Fibroblast of mammary gland (primary cell): Measurements from ENCODE around the gene MID2.
"Not testable (repeated sequence)": the region's sequence is repeated elsewhere in the genome, so short reads cannot be mapped to it uniquely, and the experiment has no call there.

ENCODE experiments used
- DNase-seq: peaks from one replicate; pipeline ENCODE4 v3.0.0-alpha.2; 2010; ENCODE audit warnings: low read depth
- H3K4me3 ChIP-seq: 2 replicates; pipeline ENCODE4 v1.5.1; 2011; ENCODE audit warnings: low read depth, mild to moderate bottlenecking, low read length, moderate library complexity; ENCODE audit not compliant: control insufficient read depth
- TF ChIP-seq, protein P1 (sequence below): conservative IDR thresholded peaks from 2 replicates; pipeline ENCODE4 v1.5.1; 2011; ENCODE audit warnings: low read depth, low read length, inconsistent platforms; ENCODE audit not compliant: control insufficient read depth, insufficient read depth

The MID2 gene

GRCh38 chrX:107805179-107805578, 20.5 kb upstream of the MID2 start:
- H3K4me3 ChIP-seq: no peak overlapping the region
- TF ChIP-seq, protein P1, sequence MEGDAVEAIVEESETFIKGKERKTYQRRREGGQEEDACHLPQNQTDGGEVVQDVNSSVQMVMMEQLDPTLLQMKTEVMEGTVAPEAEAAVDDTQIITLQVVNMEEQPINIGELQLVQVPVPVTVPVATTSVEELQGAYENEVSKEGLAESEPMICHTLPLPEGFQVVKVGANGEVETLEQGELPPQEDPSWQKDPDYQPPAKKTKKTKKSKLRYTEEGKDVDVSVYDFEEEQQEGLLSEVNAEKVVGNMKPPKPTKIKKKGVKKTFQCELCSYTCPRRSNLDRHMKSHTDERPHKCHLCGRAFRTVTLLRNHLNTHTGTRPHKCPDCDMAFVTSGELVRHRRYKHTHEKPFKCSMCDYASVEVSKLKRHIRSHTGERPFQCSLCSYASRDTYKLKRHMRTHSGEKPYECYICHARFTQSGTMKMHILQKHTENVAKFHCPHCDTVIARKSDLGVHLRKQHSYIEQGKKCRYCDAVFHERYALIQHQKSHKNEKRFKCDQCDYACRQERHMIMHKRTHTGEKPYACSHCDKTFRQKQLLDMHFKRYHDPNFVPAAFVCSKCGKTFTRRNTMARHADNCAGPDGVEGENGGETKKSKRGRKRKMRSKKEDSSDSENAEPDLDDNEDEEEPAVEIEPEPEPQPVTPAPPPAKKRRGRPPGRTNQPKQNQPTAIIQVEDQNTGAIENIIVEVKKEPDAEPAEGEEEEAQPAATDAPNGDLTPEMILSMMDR: no peak
- DNase-seq: no peak

DNA sequence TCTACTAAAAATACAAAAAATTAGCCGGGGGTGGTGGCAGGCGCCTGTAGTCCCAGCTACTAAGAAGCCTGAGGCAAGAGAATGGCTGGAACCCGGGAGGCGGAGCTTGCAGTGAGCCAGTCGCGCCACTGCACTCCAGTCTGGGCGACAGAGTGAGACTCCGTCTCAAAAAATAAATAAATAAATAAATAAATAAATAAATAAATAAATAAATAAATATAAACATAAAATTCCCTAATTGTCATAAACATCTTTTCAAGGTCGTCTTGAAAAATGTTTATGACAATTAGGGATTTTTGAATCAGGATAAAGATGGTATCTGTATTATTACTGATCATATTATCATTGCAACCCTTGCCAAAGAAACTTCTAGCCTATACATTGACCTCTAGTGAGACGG, 15.6 kb upstream of the MID2 start:
- not testable (repeated sequence) for DNase-seq, H3K4me3 ChIP-seq

DNA sequence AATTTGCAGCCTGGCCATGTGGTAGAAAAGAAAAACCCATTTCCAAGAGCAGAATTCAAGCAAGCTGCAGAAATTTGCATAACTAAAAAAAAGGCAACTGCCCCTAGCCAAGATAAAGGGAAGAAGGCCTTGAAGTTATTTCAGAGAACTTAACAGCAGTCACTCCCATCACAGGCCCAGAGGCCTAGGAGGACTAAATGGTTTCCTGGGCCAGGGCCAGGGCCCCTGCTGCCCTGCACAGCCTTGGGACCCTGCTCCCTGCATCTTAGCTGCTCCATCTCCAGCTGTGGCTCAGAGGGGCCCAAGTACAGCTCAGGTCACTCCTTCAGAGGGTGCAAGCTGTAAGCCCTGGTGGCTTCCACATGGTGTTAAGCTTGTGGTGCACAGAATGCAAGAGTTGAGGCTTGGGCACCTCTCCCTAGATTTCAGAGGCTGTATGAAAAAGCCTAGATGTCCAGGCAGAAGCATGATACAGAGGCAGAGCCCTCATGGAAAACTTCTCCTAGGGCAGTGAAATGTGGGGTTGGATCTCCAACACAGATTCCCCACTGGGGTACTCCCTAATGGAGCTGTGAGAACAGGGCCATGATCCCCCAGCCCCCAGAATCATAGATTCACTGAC, 6.7 kb upstream of the MID2 start:
- H3K4me3 ChIP-seq: no peak overlapping the region
- TF ChIP-seq, protein P1: no peak
- no peak for DNase-seq

GRCh38 chrX:107823042-107823441, 2.6 kb upstream of the MID2 start:
- H3K4me3 ChIP-seq: no peak overlapping the region
- TF ChIP-seq, protein P1: no peak
- DNase-seq: no peak

- TF ChIP-seq, protein P1: no peak
- peak; percentile 86 for DNase-seq
- no peak overlapping the region for H3K4me3 ChIP-seq
Observed at GRCh38 chrX:107823456-107823855, 2.2 kb upstream of the MID2 start.

DNA sequence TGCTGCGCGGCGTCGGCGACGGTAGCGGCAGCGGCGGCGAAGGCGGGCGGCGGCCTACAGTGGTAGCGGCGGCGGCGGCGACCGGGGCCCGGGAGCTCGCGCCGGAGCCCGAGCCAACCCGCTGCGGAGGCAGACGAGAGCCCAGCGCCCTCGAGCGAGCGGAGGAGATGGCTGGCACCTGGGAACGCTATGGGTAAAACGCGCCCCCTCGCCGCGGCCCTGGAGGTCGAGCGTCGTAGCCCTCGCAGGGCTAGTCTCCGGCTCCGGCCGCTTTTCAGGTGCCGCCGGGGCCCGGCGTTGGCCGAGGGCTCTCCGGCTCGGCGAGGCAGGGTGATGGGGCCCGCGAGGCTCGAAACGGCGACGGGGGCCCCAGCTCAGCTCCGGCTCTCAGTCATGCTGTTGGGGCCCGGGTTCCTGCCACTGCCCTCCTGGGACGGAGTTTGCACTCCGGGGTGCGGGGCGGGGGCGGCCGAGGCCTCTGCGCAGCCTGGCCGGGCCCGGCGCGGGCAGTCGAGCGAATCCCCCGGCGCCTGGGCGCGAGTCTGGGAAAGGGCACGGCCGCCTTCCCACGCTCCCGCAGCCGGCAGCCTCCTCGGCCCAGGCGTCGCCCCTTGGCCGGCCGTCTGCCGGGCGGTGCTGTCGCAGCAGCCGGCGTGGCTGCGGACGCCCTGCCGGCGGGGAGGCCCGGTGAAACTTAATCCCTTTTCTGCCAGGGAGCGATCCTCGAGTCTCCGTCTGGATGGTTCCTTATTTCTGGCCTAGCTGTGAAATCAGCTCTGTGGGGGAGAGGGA, 768 bp downstream of the MID2 start:
- H3K4me3 ChIP-seq: peak overlapping the region; percentile 40
- peak; percentile 50 for DNase-seq

More for the DNA sequence above, 768 bp downstream of the MID2 start:
- TF ChIP-seq, protein P1: no peak
